ENCODE data around the gene LRIG3. TPM values are rescaled to one million over a fixed set of nuclear protein-coding genes. Genes with fewer than 3 reads are reported as not detected.
A peak's percentile ranks its signal among the peaks of the same experiment; 100 is the strongest.

Gene LRIG3
- total RNA-seq, 1 donor from 2014 or later: 12.6 TPM

GRCh38 chr12:58916921-58917511 is 3.3 kb downstream of the LRIG3 start:
- H3K4me3 ChIP-seq (ENCODE audit: low read depth, low read length): peak overlapping the region; percentile 88
- TF ChIP-seq CTCF (conservative IDR thresholded peaks at IDR 0.05; ENCODE audit: low read depth, low read length): no peak
- peak; percentile 43 for DNase-seq (ENCODE audit: low read depth)

- H3K4me3 ChIP-seq (ENCODE audit: low read depth, low read length): peak overlapping the region; percentile 88
- DNase-seq (ENCODE audit: low read depth): no peak
These were observed 4.1 kb downstream of the LRIG3 start for GRCh38 chr12:58916161-58916621.

GRCh38 chr12:58915634-58916033 is 4.7 kb downstream of the LRIG3 start:
- TF ChIP-seq CTCF (conservative IDR thresholded peaks at IDR 0.05; ENCODE audit: low read depth, low read length): no peak
- DNase-seq (ENCODE audit: low read depth): peak; percentile 41
- H3K4me3 ChIP-seq (ENCODE audit: low read depth, low read length): peak overlapping the region; percentile 88

More at GRCh38 chr12:58916161-58916621, 4.1 kb downstream of the LRIG3 start:
- TF ChIP-seq CTCF (conservative IDR thresholded peaks at IDR 0.05; ENCODE audit: low read depth, low read length): no peak

GRCh38 chr12:58915037-58915436 is 5.3 kb downstream of the LRIG3 start:
- peak overlapping the region; percentile 88 for H3K4me3 ChIP-seq (ENCODE audit: low read depth, low read length)
- no peak for DNase-seq (ENCODE audit: low read depth)
- no peak for TF ChIP-seq CTCF (conservative IDR thresholded peaks at IDR 0.05; ENCODE audit: low read depth, low read length)

- no peak for TF ChIP-seq CTCF (conservative IDR thresholded peaks at IDR 0.05; ENCODE audit: low read depth, low read length)
- H3K4me3 ChIP-seq (ENCODE audit: low read depth, low read length): no peak overlapping the region
- DNase-seq (ENCODE audit: low read depth): no peak
These were observed 5.8 kb downstream of the LRIG3 start for GRCh38 chr12:58914457-58914856.

GRCh38 chr12:58907391-58907790 is 12.9 kb downstream of the LRIG3 start:
- DNase-seq (ENCODE audit: low read depth): no peak
- no peak overlapping the region for H3K4me3 ChIP-seq (ENCODE audit: low read depth, low read length)
- no peak for TF ChIP-seq CTCF (conservative IDR thresholded peaks at IDR 0.05; ENCODE audit: low read depth, low read length)

- H3K4me3 ChIP-seq (ENCODE audit: low read depth, low read length): no peak overlapping the region
- TF ChIP-seq CTCF (conservative IDR thresholded peaks at IDR 0.05; ENCODE audit: low read depth, low read length): no peak
- no peak for DNase-seq (ENCODE audit: low read depth)
These were observed 13.4 kb downstream of the LRIG3 start for GRCh38 chr12:58906917-58907316.

All from epithelial cell of proximal tubule (primary cell).